HK-2 (cell line): ENCODE data around the gene CFHR1.
"Not testable (repeated sequence)": the region's sequence is repeated elsewhere in the genome, so short reads cannot be mapped to it uniquely, and the experiment has no call there.

Experiments used
- DNase-seq: peaks from one replicate; pipeline ENCODE4 v3.0.0-alpha.2; 2018; ENCODE audit not compliant: unreplicated experiment

Gene CFHR1

GRCh38 chr1:196819531-196819930 lies at the start of gene CFHR1:
Gene CFHR1, plus strand, starts transcription at chr1:196819731. Its CDS starts 114 bp downstream, at chr1:196819845.
- not testable (repeated sequence) for DNase-seq

- DNase-seq = not testable (repeated sequence)
Observed at GRCh38 chr1:196769823-196770222, 49.7 kb upstream of the CFHR1 start.

- DNase-seq = no peak
Observed at GRCh38 chr1:196773713-196774112, 45.8 kb upstream of the CFHR1 start.

- DNase-seq = no peak
Observed at GRCh38 chr1:196774175-196774574, 45.4 kb upstream of the CFHR1 start.

GRCh38 chr1:196774603-196775002 lies 44.9 kb upstream of the CFHR1 start, which contains the start of gene CFHR3:
Gene CFHR3, plus strand, starts transcription at chr1:196774840. Its CDS starts 47 bp downstream, at chr1:196774887.
- no peak for DNase-seq

- DNase-seq = no peak
Observed at GRCh38 chr1:196777603-196778002, 41.9 kb upstream of the CFHR1 start.

- DNase-seq = no peak
Observed at GRCh38 chr1:196779093-196779492, 40.4 kb upstream of the CFHR1 start.

- DNase-seq = not testable (repeated sequence)
Observed at GRCh38 chr1:196791252-196791651, 28.3 kb upstream of the CFHR1 start.

GRCh38 chr1:196794103-196794502 lies 25.4 kb upstream of the CFHR1 start:
- DNase-seq = not testable (repeated sequence)

GRCh38 chr1:196797891-196798290 lies 21.6 kb upstream of the CFHR1 start:
- DNase-seq = no peak

GRCh38 chr1:196801920-196802319 lies 17.6 kb upstream of the CFHR1 start:
- DNase-seq = not testable (repeated sequence)

GRCh38 chr1:196808529-196809235 lies 10.8 kb upstream of the CFHR1 start:
- no peak for DNase-seq

GRCh38 chr1:196817442-196817841 lies 2.1 kb upstream of the CFHR1 start:
- not testable (repeated sequence) for DNase-seq

GRCh38 chr1:196827860-196828259 lies 8.3 kb downstream of the CFHR1 start:
- not testable (repeated sequence) for DNase-seq

- not testable (repeated sequence) for DNase-seq
Observed at GRCh38 chr1:196849613-196850492, 30.3 kb downstream of the CFHR1 start.

GRCh38 chr1:196856053-196856452 lies 36.5 kb downstream of the CFHR1 start:
- DNase-seq = no peak

- no peak for DNase-seq
Observed at GRCh38 chr1:196857188-196857587, 37.7 kb downstream of the CFHR1 start.

GRCh38 chr1:196858811-196859210 lies 39.3 kb downstream of the CFHR1 start:
- no peak for DNase-seq

GRCh38 chr1:196860323-196860884 lies 40.9 kb downstream of the CFHR1 start:
- DNase-seq = no peak

GRCh38 chr1:196861429-196861828 lies 41.9 kb downstream of the CFHR1 start:
- DNase-seq = no peak

- no peak for DNase-seq
Observed at GRCh38 chr1:196866974-196867373, 47.4 kb downstream of the CFHR1 start.

- no peak for DNase-seq
Observed at GRCh38 chr1:196873385-196873784, 53.9 kb downstream of the CFHR1 start.
